A673 (cell line): ENCODE results near the gene RXRA.

Experiments used
- CTCF ChIP-seq: fragments of 300-800, 200-600 bp; sonication (generic); conservative IDR thresholded peaks from 2 replicates; pipeline ENCODE4 v1.5.1; 2017; ENCODE audit warnings: low read depth, mild to moderate bottlenecking, antibody characterized with exemption, low read length, moderate library complexity, mixed read lengths
- EZH2 ChIP-seq: fragments of 200-600 bp; sonication (generic); IDR thresholded peaks from 2 replicates; pipeline ENCODE4 v1.6.1; 2017; ENCODE audit warnings: borderline replicate concordance, low read depth, mild to moderate bottlenecking, mixed read lengths, antibody characterized with exemption, low read length; ENCODE audit not compliant: poor library complexity, severe bottlenecking

DNA sequence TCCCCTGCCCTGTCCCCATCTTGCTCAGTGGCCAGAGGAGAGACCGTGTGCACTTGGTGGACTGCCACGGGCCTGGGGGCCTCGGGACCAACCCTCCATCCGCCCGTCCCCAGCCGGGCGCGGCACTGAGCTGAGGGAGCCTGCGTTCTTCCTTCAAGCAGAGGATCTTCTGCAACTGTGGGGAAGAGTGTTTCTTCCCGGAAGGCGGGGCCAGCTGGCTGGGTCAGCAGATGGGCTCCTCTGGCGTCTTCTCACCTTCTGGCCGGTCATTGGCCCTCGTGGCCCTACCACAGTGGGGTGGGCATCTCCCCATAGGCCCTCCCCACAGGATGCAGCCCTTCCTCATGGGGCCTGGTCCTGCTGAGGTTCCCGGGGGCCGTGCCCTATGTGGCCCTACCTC, 17.4 kb downstream of the RXRA start:
- TF ChIP-seq CTCF (no peak), EZH2 (no peak)
